Bronchial epithelial cell (primary cell): ENCODE results near the gene MYO1H. TPM values are rescaled to one million over a fixed set of nuclear protein-coding genes. Genes with fewer than 3 reads are reported as not detected.

Source experiments
- DNase-seq: peaks from one replicate; pipeline ENCODE4 v3.0.0-alpha.2; 2010; ENCODE audit warnings: low read depth
- FAIRE-seq: peaks from 2 replicates; lab custom pipeline; 2011; peaks lifted over from hg19 to GRCh38; lab: Jason Lieb, UNC
- H3K27me3 ChIP-seq: 2 replicates; pipeline ENCODE4 v1.5.1; 2011; ENCODE audit warnings: low read length; ENCODE audit not compliant: control insufficient read depth, insufficient read depth
- H3K36me3 ChIP-seq: 2 replicates; pipeline ENCODE4 v1.5.1; 2011; ENCODE audit warnings: low read length; ENCODE audit not compliant: control insufficient read depth, insufficient read depth
- H3K4me3 ChIP-seq: 2 replicates; pipeline ENCODE4 v1.5.1; 2011; ENCODE audit warnings: mild to moderate bottlenecking, low read depth, low read length, control low read depth
- CTCF ChIP-seq: IDR thresholded peaks from 2 replicates; pipeline ENCODE4 v1.5.1; 2011; ENCODE audit warnings: mild to moderate bottlenecking, moderate library complexity, low read length, control low read depth, inconsistent platforms; ENCODE audit not compliant: insufficient read depth, severe bottlenecking
- total RNA-seq: library from RNA; depleted of rRNA; stranded (reverse); fragments of >200 nt; gene quantifications from 2 replicates; pipeline ENCODE4 v1.2.1, GENCODE V29; 2014

Gene MYO1H
- total RNA-seq, 1 donor from 2014 or later, result not detected

- Histone ChIP-seq H3K27me3 (no peaks in the 10 kb centered on the region), H3K4me3 (no peak overlapping the region), H3K36me3 (peaks cover 23% of the 10 kb centered on the region)
- FAIRE-seq (no peak), DNase-seq (no peak)
- TF ChIP-seq CTCF, result no peak
These were observed 102.3 kb downstream of the MYO1H start for GRCh38 chr12:109449845-109450532.

- Histone ChIP-seq H3K36me3 (peaks cover 31% of the 10 kb centered on the region), H3K4me3 (no peak overlapping the region), H3K27me3 (no peaks in the 10 kb centered on the region)
- FAIRE-seq (no peak), DNase-seq (no peak)
- no peak for TF ChIP-seq CTCF
These were observed 103.3 kb downstream of the MYO1H start for GRCh38 chr12:109450980-109451379.

GRCh38 chr12:109451400-109451799 lies 103.7 kb downstream of the MYO1H start:
- no peak for FAIRE-seq
- DNase-seq, result no peak
- Histone ChIP-seq H3K36me3 (peaks cover 33% of the 10 kb centered on the region), H3K4me3 (no peak overlapping the region), H3K27me3 (no peaks in the 10 kb centered on the region)
- TF ChIP-seq CTCF, result no peak

- TF ChIP-seq CTCF, result no peak
These were observed 104.8 kb downstream of the MYO1H start for GRCh38 chr12:109452489-109452888.

GRCh38 chr12:109455706-109456105 lies 108.0 kb downstream of the MYO1H start:
- DNase-seq (no peak), FAIRE-seq (no peak)
- Histone ChIP-seq H3K36me3 (peaks cover 41% of the 10 kb centered on the region), H3K27me3 (no peaks in the 10 kb centered on the region), H3K4me3 (no peak overlapping the region)
- no peak for TF ChIP-seq CTCF

More at GRCh38 chr12:109452489-109452888, 104.8 kb downstream of the MYO1H start:
- peaks cover 34% of the 10 kb centered on the region for H3K36me3 ChIP-seq
- H3K27me3 ChIP-seq, result no peaks in the 10 kb centered on the region
- FAIRE-seq, result peak; percentile 62
- no peak for DNase-seq
- H3K4me3 ChIP-seq, result no peak overlapping the region

- DNase-seq, result no peak
- H3K36me3 ChIP-seq, result peaks cover 35% of the 10 kb centered on the region
- TF ChIP-seq CTCF, result no peak
- H3K4me3 ChIP-seq, result no peak overlapping the region
- no peak for FAIRE-seq
- no peaks in the 10 kb centered on the region for H3K27me3 ChIP-seq
These were observed 110.4 kb downstream of the MYO1H start for GRCh38 chr12:109458086-109458485.
